RPMI8226 (cell line): Measurements from ENCODE around the gene EHBP1L1.
"Not testable (repeated sequence)": the region's sequence is repeated elsewhere in the genome, so short reads cannot be mapped to it uniquely, and the experiment has no call there.

Source experiments
- DNase-seq: peaks from one replicate; pipeline ENCODE4 v3.0.0-alpha.2; 2015

Gene EHBP1L1

GRCh38 chr11:65618763-65619162 lies 42.9 kb downstream of the EHBP1L1 start:
- no peak for DNase-seq

DNA sequence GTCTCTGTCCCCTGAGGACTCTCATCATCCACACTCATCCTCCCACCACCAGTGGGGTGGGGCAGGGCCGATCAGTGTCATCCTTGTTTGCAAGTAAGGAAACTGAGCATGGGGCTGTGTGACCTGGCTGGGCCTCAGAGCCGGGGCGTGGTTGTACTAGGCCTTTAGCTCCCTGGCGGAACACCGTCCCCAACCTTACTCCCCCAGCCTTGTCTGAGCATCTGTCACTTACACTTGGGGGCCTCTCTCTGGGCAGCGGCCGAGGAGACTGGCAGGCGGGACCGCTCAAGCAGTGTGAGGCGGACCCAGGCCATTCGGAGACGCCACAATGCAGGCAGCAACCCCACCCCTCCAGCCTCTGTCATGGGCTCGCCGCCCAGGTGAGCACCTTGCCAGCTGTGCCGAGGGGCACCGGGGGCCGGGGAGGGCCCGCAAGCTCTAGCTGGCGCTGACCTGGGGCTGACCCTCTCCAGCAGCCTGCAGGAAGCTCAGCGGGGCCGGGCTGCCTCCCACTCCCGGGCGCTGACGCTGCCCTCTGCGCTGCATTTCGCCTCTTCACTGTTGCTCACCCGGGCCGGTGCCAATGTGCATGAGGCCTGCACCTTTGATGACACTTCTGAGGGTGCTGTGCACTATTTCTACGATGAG lies 43.6 kb downstream of the EHBP1L1 start:
- DNase-seq, result no peak

DNA sequence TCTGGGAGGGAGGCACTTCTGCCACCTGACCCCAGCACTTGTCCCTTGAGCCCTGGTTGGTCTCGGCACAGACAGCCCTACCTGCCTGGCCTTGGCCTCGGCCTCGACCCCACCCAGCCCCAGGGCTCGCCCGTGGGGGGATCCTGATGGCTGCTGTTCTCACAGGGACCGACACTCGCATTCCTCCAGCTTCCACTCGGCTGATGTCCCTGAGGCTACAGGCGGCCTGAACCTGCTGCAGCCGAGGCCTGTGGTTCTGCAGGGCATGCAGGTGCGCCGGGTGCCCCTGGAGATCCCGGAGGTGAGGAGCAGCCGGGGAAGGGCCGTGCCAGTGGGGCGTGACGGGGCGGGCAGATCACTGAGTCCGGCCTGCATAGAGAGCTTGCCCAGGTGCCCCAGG lies 44.8 kb downstream of the EHBP1L1 start:
- no peak for DNase-seq

DNA sequence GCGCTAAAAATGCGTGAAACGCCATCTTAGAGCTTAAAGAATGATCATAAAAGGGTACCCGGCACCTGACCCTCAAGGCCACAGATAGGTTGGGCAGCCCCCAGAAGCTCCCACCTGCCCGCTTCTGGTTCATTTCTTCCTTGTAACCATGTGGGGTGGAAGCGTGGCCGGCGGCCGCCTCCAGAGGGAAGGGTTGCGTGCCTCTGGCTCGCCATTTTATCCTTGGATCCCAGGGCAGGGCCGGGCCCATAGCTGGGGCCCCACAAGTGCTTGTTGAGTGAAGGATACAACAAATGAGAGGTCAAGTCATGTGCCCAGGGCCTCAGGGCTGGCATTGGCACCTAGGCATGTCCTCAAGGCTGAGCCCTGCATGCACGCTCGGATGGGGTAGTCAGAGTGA lies 45.6 kb downstream of the EHBP1L1 start:
- DNase-seq, result no peak

DNA sequence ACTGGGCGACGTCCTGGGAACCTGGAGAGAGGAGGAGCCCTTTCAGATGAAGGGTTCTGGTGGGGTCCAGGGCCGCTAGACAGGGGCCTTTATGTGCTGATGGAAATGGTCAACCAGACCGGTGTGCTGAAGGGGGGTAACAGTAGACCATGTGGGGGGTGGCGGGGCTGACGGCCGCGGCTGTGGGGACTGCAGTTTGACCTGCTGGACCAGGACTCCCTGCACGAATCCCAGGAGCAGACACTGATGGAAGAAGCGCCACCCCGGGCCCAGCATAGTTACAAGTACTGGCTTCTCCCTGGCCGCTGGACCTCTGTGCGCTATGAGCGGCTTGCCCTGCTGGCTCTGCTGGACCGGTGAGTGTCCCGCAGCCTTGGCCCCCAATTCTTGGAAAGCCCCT lies 46.2 kb downstream of the EHBP1L1 start:
- no peak for DNase-seq

DNA sequence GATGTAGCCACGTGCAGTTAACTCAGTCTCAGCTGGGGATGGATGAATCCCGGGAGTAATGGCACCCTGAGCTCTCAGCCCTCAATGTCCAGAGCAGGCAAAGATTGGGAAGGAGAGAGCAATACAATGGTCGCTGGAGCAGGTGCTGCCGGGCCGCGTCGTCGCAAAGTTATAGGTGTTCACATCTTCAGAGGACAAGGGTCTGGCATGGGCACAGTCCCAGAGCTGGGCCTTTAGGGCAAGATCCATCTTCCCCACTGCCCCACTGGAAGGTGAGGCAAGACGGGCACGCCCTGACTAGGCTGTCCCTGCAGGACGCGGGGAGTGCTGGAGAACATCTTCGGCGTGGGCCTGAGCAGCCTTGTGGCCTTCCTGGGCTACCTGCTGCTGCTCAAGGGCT lies 47.3 kb downstream of the EHBP1L1 start:
- DNase-seq, result no peak

- no peak for DNase-seq
Observed at GRCh38 chr11:65623852-65624616, 48.2 kb downstream of the EHBP1L1 start.

DNA sequence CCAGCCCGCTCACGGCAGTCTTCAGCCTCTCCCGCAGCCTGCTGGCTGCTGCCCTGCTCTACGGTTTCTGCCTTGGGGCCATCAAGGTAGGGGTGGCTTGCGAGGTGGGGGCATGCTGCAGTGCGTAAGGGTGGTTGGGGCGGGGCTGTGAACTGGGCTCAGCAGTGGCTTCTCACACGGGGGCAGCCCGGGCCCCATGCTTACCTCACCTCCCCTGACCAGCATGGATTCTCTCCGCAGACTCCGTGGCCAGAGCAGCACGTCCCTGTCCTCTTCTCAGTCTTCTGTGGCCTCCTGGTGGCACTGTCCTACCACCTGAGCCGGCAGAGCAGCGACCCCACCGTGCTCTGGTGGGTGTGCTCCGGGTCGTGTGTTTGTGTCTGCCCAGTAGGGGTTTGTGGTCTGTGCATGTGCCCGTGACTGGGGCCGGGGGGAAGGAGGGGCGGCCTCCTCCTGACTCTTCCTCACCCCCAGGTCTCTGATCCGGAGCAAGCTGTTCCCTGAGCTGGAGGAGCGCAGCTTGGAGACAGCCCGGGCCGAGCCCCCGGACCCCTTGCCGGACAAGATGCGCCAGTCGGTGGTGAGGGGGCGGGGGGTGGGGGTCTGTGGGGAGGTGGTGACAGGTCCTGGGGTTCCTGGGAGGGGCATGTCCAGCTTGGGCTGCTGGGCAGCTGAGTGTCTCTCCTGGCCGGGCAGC lies 49.2 kb downstream of the EHBP1L1 start:
- no peak for DNase-seq

GRCh38 chr11:65625628-65626342 lies 49.9 kb downstream of the EHBP1L1 start:
- peak; percentile 52 for DNase-seq

DNA sequence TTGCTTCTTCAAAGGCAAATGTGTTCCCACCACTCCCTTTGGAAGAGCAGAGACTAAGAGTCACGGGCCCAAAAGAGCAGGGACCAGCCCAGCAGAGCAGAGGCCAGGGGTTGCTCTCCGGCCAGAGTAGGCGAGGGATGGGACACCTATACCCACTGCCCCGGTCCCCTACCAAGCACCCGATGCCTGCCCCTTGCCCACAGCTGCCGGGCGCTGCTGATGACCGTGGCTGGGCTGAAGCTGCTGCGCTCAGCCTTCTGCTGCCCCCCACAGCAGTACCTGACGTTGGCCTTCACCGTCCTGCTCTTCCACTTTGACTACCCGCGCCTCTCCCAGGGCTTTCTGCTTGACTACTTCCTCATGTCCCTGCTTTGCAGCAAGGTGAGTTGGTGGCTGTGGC lies 51.3 kb downstream of the EHBP1L1 start:
- no peak for DNase-seq

DNA sequence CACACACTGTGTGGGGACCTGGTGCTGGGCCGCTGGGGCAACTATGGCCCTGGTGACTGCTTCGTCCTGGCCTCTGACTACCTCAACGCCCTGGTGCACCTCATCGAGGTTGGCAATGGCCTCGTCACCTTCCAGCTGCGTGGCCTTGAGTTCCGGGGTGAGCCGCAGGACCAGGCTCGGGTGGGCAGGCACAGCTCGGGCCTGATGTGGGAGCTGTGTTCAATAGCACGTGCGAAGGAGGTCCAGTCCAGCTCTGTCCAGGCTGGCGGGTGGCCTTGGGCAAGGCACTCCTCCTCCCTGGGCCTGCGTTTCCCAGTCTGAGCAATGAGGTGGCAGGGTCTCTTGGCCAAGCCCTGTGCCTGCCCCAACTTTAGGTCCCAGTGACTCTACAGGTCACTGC lies 53.7 kb downstream of the EHBP1L1 start:
- DNase-seq, result no peak

DNA sequence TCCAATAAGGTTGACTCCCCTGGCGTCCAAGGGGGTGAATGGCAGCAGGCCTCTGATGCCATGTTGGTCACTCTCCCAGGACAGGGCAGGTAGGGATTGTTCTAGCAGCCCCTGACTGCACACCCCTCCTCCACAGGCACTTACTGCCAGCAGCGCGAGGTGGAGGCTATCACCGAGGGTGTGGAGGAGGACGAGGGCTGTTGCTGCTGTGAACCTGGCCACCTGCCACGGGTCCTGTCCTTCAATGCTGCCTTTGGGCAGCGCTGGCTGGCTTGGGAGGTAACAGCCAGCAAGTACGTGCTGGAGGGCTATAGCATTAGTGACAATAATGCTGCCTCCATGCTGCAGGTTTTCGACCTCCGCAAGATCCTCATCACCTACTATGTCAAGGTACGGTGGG lies 54.4 kb downstream of the EHBP1L1 start:
- no peak for DNase-seq

- no peak for DNase-seq
Observed at GRCh38 chr11:65633390-65634108, 57.7 kb downstream of the EHBP1L1 start.

DNA sequence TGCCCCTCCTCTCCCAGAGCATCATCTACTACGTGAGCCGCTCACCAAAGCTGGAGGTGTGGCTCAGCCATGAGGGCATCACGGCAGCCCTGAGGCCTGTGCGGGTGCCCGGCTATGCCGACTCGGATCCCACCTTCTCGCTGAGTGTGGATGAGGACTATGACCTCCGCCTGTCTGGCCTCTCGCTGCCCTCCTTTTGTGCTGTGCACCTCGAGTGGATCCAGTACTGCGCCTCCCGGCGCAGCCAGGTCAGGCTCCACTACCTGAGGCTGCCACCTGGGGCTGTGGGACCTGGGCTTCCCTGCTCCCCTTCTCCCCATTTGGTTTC lies 58.2 kb downstream of the EHBP1L1 start:
- DNase-seq, result no peak

- DNase-seq, result no peak
Observed at GRCh38 chr11:65634440-65634839, 58.6 kb downstream of the EHBP1L1 start.

GRCh38 chr11:65634905-65635731 lies 59.3 kb downstream of the EHBP1L1 start:
- no peak for DNase-seq

DNA sequence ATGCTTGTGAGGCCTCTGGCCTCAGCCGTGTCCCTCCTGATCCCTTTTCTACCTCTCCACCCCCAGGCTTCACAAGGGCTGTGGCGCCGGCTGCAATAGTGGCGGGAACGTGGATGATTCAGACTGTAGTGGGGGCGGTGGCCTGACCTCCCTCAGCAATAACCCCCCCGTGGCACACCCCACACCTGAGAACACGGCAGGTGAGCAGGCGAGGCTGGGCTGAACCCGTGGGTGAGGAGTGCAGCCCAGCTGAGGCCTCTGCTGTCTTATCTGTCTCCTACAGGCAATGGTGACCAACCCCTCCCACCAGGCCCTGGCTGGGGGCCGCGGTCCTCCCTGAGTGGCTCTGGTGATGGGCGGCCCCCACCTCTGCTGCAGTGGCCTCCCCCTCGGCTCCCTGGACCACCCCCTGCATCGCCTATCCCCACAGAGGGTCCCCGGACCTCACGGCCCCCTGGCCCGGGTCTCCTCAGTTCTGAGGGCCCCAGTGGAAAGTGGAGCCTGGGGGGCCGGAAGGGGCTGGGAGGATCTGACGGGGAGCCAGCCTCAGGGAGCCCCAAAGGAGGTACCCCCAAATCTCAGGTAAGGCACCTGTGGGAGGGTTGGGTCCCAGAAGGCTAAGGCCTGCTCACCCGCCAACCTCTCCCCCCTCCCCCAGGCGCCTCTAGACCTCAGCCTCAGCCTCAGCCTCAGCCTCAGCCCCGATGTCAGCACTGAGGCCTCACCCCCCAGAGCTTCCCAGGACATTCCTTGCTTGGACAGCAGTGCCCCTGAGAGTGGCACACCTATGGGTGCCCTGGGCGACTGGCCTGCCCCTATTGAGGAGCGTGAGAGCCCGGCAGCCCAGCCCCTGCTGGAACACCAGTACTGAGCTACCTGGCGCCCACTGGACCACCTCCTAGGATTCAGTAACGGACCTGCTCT lies 60.5 kb downstream of the EHBP1L1 start:
- DNase-seq, result no peak

DNA sequence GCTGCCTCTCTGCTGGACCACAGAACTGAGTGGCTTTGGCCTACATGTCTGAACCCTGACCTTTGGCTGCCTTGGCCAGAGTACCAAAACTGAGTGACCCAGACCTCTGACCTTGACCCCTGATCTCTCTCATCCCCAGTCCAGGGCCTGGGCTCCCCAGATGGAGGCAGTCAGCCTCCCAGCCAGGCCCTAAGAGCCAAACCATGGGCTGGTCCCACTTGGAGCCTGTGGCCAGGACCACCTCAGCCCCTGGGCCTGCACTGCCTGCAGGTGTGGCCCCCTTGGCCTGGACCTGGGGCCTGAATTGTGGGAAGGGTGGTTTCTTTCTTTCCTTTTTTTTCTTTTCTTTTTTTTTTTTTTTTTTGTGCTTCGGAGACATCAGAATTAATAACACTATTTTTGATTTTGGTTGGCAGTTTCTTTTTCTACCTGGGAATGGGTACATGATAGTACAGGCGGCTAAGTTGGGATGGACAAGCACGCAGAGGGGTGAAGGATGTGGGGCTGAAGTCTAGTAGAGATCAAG lies 61.2 kb downstream of the EHBP1L1 start:
- no peak for DNase-seq

- DNase-seq, result peak; percentile 90
Observed at GRCh38 chr11:65637794-65638419, 62.1 kb downstream of the EHBP1L1 start, which contains the start of gene SIPA1. Gene SIPA1 (plus strand): TSS chr11:65638101. CDS start chr11:65640922, 2,821 bp downstream.

- DNase-seq, result not testable (repeated sequence)
Observed at GRCh38 chr11:65639228-65639597, 63.4 kb downstream of the EHBP1L1 start.
